Omental fat pad (tissue), 4 donors: ENCODE measurements around the gene IFT88. TPM values are rescaled to one million over a fixed set of nuclear protein-coding genes. Genes with fewer than 3 reads are reported as not detected.

Source experiments
- ATAC-seq: fragments of 150-250 bp; one replicate; pipeline ENCODE4 v1.9.1; 2016; ENCODE audit warnings: mild to moderate bottlenecking, moderate library complexity; ENCODE audit not compliant: low FRiP score
- DNase-seq: peaks from one replicate; pipeline ENCODE4 v3.0.0-alpha.2; 2019; ENCODE audit warnings: low spot score
- total RNA-seq, 4 donors: library from RNA; depleted of rRNA; stranded (reverse); fragments of >200 nt; gene quantifications; one replicate each; pipeline ENCODE4 v1.1.0, GENCODE V29; 2016
- TF ChIP-seq, protein P1 (sequence below), 3 donors: fragments of 450-650 bp; IDR thresholded peaks; one replicate each; pipeline ENCODE4 v1.5.1; 2016 to 2017; ENCODE audit warnings: antibody characterized with exemption in 3 of 3, mild to moderate bottlenecking in 3 of 3, moderate library complexity in 2 of 3

The IFT88 gene
- total RNA-seq, 4 donors from 2014 or later, result 9.2 to 14.2 (median 11.3) TPM

DNA sequence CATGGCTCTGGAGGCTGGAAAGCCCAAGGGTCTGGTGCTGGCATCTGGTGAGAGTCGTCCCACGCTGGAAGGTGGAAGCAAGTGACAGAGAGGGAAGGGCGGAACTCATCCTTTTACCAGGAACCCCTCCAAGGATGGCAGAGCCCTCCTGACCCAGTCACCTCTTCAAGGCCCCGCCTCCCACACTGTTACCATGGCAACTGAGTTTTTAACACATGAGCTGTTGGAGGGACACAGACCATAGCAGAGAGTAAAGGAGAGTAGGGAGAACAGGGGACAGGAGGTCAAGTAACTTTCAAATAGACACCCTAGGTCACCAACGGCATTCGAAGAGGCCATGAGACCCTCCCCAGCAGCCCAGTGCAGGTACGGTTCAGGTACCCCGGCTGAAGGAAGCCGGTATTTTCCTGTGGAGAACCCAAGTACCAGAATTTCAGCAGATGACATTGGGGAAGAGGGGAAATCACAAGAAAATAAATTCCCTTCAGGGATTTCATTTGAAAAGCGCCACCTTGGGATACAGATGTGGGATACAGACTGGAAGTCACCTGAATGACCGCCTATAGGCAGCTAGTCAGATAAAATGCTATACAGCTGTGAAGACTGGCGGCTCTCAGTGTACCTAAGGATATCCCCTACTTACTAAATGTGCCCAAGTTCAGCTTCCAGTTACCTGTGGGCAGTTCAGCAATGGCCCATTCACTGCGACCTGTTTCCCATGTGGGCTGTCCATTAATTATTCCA lies 144.5 kb downstream of the IFT88 start:
- ATAC-seq, result no peak
- DNase-seq, result no peak
- TF ChIP-seq, protein P1, sequence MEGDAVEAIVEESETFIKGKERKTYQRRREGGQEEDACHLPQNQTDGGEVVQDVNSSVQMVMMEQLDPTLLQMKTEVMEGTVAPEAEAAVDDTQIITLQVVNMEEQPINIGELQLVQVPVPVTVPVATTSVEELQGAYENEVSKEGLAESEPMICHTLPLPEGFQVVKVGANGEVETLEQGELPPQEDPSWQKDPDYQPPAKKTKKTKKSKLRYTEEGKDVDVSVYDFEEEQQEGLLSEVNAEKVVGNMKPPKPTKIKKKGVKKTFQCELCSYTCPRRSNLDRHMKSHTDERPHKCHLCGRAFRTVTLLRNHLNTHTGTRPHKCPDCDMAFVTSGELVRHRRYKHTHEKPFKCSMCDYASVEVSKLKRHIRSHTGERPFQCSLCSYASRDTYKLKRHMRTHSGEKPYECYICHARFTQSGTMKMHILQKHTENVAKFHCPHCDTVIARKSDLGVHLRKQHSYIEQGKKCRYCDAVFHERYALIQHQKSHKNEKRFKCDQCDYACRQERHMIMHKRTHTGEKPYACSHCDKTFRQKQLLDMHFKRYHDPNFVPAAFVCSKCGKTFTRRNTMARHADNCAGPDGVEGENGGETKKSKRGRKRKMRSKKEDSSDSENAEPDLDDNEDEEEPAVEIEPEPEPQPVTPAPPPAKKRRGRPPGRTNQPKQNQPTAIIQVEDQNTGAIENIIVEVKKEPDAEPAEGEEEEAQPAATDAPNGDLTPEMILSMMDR (IDR thresholded peaks at IDR 0.05), result no peak

DNA sequence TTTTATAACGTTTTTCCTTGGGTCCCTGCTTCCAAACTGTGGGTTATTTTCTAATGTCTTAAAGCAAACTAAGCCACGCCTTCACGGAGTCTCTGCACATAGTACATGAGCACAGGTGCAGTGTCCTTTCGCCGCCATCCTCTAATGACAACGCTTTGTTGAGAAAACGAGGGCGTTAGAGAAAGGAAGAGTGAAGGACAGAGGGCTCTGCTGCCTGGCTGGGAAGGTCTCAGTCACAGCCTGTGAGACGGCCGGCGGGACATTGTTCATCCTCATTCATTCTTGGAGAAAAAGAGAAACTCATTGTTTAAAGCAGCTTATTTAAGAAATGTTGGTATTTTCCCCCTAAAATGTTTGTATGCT lies 146.0 kb downstream of the IFT88 start:
- TF ChIP-seq, protein P1 (IDR thresholded peaks at IDR 0.05), result no peak
- DNase-seq, result no peak
- ATAC-seq, result no peak

DNA sequence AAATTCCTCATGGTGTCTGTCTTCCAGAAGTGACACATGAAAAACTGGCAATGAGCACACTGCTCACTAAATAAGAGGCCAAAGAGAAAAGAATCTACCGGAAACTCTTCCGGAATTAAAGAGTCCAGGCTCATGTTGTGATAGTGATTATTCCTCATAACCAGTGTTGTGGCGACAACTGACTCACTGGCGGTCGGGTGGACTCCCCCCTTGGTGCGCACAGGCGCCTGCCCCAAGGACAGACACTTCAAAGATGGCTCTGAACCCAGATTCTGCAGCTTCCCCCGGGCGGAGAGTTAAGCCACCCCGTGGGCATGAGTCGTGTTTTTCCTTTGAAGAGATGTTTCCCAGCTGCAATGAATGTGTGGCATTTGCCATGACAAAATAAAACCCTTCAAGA lies 146.8 kb downstream of the IFT88 start:
- TF ChIP-seq, protein P1 (IDR thresholded peaks at IDR 0.05), result no peak
- ATAC-seq, result no peak
- no peak for DNase-seq

DNA sequence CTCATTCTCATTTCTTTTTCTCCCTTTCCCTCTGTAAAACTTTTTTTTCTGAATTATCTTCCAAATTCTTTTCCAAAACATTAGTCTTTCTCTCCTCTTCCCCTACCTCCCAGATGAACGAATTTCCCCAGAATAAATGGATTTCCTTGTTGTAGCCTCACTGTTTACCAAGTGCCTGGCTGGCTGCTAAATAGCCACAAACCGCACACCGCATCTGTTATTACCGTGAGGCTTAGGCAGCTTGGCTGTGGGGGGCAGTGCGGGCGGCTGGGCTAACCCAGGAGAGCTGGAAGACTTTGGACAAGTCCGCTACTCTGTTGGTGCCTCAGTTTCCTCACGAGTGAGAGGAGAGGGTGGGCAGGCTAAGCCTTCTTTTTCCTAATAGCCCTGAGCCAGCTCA lies 147.2 kb downstream of the IFT88 start:
- ATAC-seq, result no peak
- DNase-seq, result no peak
- TF ChIP-seq, protein P1 (IDR thresholded peaks at IDR 0.05), result no peak

DNA sequence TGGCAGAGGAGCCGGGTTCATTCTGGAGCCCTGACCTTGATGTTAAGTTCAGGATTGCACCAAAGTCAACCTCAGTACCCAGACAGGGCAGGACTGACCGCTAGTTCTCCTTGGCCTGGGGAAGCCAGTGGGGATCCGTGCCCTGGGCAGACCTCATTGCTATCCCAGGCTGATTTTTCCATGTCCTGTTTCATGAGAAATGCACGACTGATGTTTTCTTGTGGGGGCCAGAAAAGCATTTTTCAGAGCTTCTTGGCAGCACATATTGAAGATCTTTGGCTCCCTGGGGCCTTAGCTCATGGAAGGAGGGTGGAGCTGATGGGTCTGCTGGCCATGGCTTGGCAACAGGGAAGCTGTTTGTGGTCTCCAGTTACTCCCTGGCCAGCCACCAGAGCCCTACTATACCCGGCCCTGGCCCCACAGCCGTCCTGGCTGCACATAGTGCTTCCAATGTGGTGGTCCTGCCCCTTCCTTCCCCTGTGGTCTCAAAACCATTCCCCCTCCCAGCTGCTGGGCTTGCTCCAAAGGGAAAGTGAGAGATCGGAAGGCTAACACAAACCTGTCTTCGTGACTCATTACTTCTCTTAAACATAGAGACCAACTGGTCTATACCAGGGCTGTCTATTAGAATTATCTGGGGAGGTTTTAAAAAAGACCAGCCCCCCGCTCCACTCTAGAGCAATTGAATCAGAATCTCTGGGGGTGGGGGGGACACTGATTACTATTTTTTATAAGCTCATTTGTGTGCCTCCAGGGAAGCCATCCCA lies 147.8 kb downstream of the IFT88 start:
- DNase-seq (no peak), ATAC-seq (peak; percentile 29)
- TF ChIP-seq, protein P1 (IDR thresholded peaks at IDR 0.05), result no peak

DNA sequence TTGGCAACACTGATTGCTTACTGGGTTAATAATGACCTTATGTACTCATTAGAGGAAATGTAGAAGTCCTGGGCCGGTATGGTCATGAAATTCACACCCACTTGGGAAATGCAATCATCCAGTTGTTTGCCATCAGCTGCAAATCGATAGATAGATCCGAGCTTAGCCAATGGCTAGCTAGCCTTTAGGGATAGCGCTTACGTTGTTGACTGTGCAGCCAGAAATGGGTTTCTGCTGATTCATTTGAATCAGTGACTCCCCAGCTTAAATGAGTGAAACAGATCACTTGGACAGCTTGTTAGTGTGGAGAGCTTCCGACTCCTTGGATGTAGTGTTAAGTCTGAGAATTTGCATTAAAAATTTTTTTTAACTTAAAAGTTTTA lies 148.4 kb downstream of the IFT88 start:
- DNase-seq (no peak), ATAC-seq (no peak)
- TF ChIP-seq, protein P1 (IDR thresholded peaks at IDR 0.05), result no peak

DNA sequence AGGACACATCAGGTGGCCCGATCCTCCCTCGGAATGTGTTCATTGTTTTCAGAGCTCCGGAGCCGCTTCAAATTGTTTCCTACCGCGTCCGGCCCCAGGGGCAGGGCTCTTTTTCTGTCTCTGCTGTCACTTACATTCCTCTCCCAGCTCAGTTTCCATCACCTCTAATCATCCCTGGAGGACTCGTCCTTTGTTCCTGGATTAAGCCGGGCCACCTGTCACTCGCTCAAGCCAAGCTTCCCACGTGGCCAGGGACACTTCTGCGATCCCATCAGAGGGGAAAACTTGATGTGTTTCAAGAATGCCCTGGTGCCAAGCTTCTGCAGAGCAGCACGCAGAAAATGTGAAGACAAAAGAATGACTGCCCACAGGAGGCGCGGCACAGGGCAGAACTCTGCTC lies 150.0 kb downstream of the IFT88 start:
- ATAC-seq (no peak), DNase-seq (no peak)

More for the DNA sequence above, 150.0 kb downstream of the IFT88 start:
- TF ChIP-seq, protein P1 (IDR thresholded peaks at IDR 0.05), result no peak
